Measurements from ENCODE around the gene VPS13A.

DNA sequence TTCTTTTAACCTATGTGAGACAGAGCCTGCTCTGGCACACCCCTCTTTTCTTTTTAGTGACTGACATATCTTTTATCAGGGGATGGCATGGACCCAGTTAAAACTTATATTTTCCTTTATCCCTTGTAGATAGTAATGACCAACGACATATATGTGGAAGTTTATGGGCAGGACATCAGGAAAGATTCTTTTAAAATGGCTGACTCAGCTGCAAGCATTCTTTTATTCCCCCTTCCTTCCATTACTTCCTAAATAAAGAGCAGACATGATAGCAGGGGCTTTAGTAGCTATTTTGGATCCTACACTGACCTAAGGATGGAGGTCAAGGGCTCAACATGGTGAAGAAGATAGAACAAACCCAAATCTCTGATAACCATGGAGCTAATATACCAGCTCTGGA is 25.0 kb upstream of the VPS13A start:
- TF ChIP-seq, protein P1, sequence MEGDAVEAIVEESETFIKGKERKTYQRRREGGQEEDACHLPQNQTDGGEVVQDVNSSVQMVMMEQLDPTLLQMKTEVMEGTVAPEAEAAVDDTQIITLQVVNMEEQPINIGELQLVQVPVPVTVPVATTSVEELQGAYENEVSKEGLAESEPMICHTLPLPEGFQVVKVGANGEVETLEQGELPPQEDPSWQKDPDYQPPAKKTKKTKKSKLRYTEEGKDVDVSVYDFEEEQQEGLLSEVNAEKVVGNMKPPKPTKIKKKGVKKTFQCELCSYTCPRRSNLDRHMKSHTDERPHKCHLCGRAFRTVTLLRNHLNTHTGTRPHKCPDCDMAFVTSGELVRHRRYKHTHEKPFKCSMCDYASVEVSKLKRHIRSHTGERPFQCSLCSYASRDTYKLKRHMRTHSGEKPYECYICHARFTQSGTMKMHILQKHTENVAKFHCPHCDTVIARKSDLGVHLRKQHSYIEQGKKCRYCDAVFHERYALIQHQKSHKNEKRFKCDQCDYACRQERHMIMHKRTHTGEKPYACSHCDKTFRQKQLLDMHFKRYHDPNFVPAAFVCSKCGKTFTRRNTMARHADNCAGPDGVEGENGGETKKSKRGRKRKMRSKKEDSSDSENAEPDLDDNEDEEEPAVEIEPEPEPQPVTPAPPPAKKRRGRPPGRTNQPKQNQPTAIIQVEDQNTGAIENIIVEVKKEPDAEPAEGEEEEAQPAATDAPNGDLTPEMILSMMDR (conservative IDR thresholded peaks at IDR 0.05; ENCODE audit: low read length): no peak
- no peak for TF ChIP-seq EZH2phosphoT487 (IDR thresholded peaks at IDR 0.05; ENCODE audit: borderline replicate concordance, low read depth, low read length)
